HepG2 (cell line): ENCODE data around the gene AMPH. TPM values are rescaled to one million over a fixed set of nuclear protein-coding genes. Genes with fewer than 3 reads are reported as not detected.
"Not testable (repeated sequence)": the region's sequence is repeated elsewhere in the genome, so short reads cannot be mapped to it uniquely, and the experiment has no call there.

ENCODE experiments used
- ATAC-seq: fragments of 200-7000 bp; cut with Tn5 transposase; 3 replicates; pipeline ENCODE4 v1.9.1; 2020; ENCODE audit warnings: mild to moderate bottlenecking, moderate library complexity
- BruUV-seq: library from RNA; stranded (reverse); fragments of 400-500 nt; replicated peaks from 2 replicates; lab custom pipeline; 2021; lab: Mats Ljungman, UMichigan
- CTCF ChIA-PET: fragments of 300-600 bp; formaldehyde crosslinking; extraction: SDS; loops from one replicate; lab custom pipeline; 2021; ENCODE audit warnings: low total read pairs, inconsistent platforms, low intra/inter-chr PET ratio; lab: Yijun Ruan, JAX
- POLR2A ChIA-PET: fragments of 350-600 bp; sonication (Branson Sonifier 250); formaldehyde crosslinking; loops from one replicate; lab custom pipeline; 2020; ENCODE audit warnings: antibody characterized with exemption, inconsistent platforms; lab: Yijun Ruan, JAX
- DNase-seq: peaks from one replicate; pipeline ENCODE4 v3.0.0-alpha.2; 2015; ENCODE audit warnings: low spot score
- FAIRE-seq: peaks from 3 replicates; lab custom pipeline; 2011; peaks lifted over from hg19 to GRCh38; lab: Jason Lieb, UNC
- H2AFZ ChIP-seq: one replicate; pipeline ENCODE4 v1.6.1; 2011; ENCODE audit warnings: low read length, inconsistent platforms
- H3K27ac ChIP-seq: fragments of 300-600 bp; 3 replicates; pipeline ENCODE4 v1.8.0; 2011; ENCODE audit warnings: mixed run types, mild to moderate bottlenecking, mixed read lengths, low read length, inconsistent platforms; ENCODE audit not compliant: insufficient read depth; ENCODE audit errors: extremely low read length
- H3K27me3 ChIP-seq, 2 experiments: fragments of 200-600 bp in 1 of 2; 2 replicates in 1 of 2; 3 replicates in 1 of 2; pipeline versions ENCODE4 v1.6.0 to v1.8.0; 2011; ENCODE audit warnings: low read length in 2 of 2, mild to moderate bottlenecking in 2 of 2, moderate library complexity in 2 of 2, inconsistent platforms in 1 of 2; ENCODE audit not compliant: insufficient read depth in 2 of 2, control insufficient read depth in 1 of 2
- H3K36me3 ChIP-seq, 2 experiments: fragments of 200-600 bp in 1 of 2; replicated peaks in 1 of 2; 2 replicates in 1 of 2; 3 replicates in 1 of 2; pipeline versions ENCODE4 v1.5.1 to v1.8.0; 2011; ENCODE audit warnings: low read length in 2 of 2, inconsistent platforms in 1 of 2; ENCODE audit not compliant: insufficient read depth in 2 of 2, control insufficient read depth in 1 of 2
- H3K4me1 ChIP-seq: 2 replicates; pipeline ENCODE4 v1.5.1; 2012; ENCODE audit warnings: low read length, inconsistent platforms; ENCODE audit not compliant: insufficient read depth
- H3K4me2 ChIP-seq: 2 replicates; pipeline ENCODE4 v1.6.0; 2011; ENCODE audit warnings: low read depth, low read length, inconsistent platforms
- H3K4me3 ChIP-seq, 3 experiments: fragments of 200-600 bp in 1 of 3; sonication (generic), shearing (Covaris generic) in 1 of 3; replicated peaks in 1 of 3; 2 replicates each; pipeline ENCODE4 v1.5.1; 2011 to 2016; ENCODE audit warnings: low read length in 3 of 3, inconsistent platforms in 2 of 3, low read depth in 2 of 3, mild to moderate bottlenecking in 2 of 3, control low read depth in 1 of 3, mixed read lengths in 1 of 3; ENCODE audit not compliant: insufficient read depth in 1 of 3
- H3K79me2 ChIP-seq: one replicate; pipeline ENCODE4 v1.6.1; 2011; ENCODE audit warnings: low read length, inconsistent platforms; ENCODE audit not compliant: insufficient read depth
- H3K9ac ChIP-seq: 2 replicates; pipeline ENCODE4 v1.6.0; 2011; ENCODE audit warnings: mild to moderate bottlenecking, low read depth, low read length, inconsistent platforms; ENCODE audit not compliant: insufficient read depth
- H3K9me3 ChIP-seq: 2 replicates; pipeline ENCODE4 v1.5.1; 2012; ENCODE audit warnings: mild to moderate bottlenecking, low read length
- H4K20me1 ChIP-seq: 2 replicates; pipeline ENCODE4 v1.6.0; 2011; ENCODE audit warnings: inconsistent platforms, mild to moderate bottlenecking, low read length, moderate library complexity; ENCODE audit not compliant: insufficient read depth
- STAG1 ChIP-seq: sonication (generic); formaldehyde crosslinking; IDR thresholded peaks from 2 replicates; pipeline ENCODE4 v1.4.0; 2020; ENCODE audit warnings: missing genetic modification reagents
- XRCC5 ChIP-seq: fragments of 200-400 bp; formaldehyde crosslinking; optimal IDR thresholded peaks from 2 replicates; pipeline ENCODE3; 2017; ENCODE audit warnings: mild to moderate bottlenecking, low read length
- ZNF263 ChIP-seq: sonication (generic); formaldehyde crosslinking; IDR thresholded peaks from 2 replicates; pipeline ENCODE4 v1.4.0; 2020; ENCODE audit warnings: missing genetic modification reagents
- WGBS: methylation state at CpG from one replicate; pipeline ENCODE4 v1.1.6; 2017; ENCODE audit warnings: low lambda C conversion rate; 5-methylcytosine and 5-hydroxymethylcytosine counted together
- in situ Hi-C: cut with HindIII; loops from 2 replicates; pipeline ENCODE4 v1.10.0; 2017; ENCODE audit warnings: low pct_unique_long_range_greater_than_20kb; ENCODE audit not compliant: extremely low pct_ligation_motif_present
- intact Hi-C: fragments of 100-400 bp; cut with micrococcal nuclease; formaldehyde crosslinking; loops from one replicate; pipeline ENCODE4 v1.10.0; 2022; ENCODE audit not compliant: unreplicated experiment
- polyA plus RNA-seq, 8 experiments: library from polyadenylated mRNA; depleted of rRNA in 3 of 8; stranded (reverse) in 7 of 8; unstranded in 1 of 8; fragments of >200 nt; fragmentation: Illumina TruSeq in 4 of 8; extraction: Trizol in 4 of 8; gene quantifications; 2 replicates each; pipeline versions ENCODE4 v1.2.1 to v1.2.3, GENCODE V29; 2011 to 2016; ENCODE audit warnings: low read depth in 4 of 8, missing spikeins in 1 of 8, mixed read lengths in 1 of 8; ENCODE audit not compliant: insufficient read depth in 1 of 8
- total RNA-seq, 5 experiments: library from RNA; depleted of rRNA; stranded (reverse); fragments of >200 nt; fragmentation: Illumina TruSeq; extraction: Trizol; gene quantifications; 2 replicates each; pipeline ENCODE4 v1.2.3, GENCODE V29; 2016; ENCODE audit warnings: low read depth in 1 of 5
- TF ChIP-seq, protein P1 (sequence below): sonication (generic); formaldehyde crosslinking; IDR thresholded peaks from one replicate; pipeline ENCODE4 v1.5.1; 2020; ENCODE audit warnings: mild to moderate bottlenecking, missing genetic modification reagents; ENCODE audit errors: not compliant biosample characterization
- TF ChIP-seq, protein P2 (sequence below): sonication (generic); formaldehyde crosslinking; IDR thresholded peaks from 2 replicates; pipeline ENCODE4 v1.5.0; 2020; ENCODE audit warnings: mild to moderate bottlenecking, missing genetic modification reagents, moderate library complexity

The AMPH gene
- total and polyA plus RNA-seq, 2 of the 13 experiments (the other 11 are each of a cell fraction or from before 2014, with no cell fraction given) = not detected

DNA sequence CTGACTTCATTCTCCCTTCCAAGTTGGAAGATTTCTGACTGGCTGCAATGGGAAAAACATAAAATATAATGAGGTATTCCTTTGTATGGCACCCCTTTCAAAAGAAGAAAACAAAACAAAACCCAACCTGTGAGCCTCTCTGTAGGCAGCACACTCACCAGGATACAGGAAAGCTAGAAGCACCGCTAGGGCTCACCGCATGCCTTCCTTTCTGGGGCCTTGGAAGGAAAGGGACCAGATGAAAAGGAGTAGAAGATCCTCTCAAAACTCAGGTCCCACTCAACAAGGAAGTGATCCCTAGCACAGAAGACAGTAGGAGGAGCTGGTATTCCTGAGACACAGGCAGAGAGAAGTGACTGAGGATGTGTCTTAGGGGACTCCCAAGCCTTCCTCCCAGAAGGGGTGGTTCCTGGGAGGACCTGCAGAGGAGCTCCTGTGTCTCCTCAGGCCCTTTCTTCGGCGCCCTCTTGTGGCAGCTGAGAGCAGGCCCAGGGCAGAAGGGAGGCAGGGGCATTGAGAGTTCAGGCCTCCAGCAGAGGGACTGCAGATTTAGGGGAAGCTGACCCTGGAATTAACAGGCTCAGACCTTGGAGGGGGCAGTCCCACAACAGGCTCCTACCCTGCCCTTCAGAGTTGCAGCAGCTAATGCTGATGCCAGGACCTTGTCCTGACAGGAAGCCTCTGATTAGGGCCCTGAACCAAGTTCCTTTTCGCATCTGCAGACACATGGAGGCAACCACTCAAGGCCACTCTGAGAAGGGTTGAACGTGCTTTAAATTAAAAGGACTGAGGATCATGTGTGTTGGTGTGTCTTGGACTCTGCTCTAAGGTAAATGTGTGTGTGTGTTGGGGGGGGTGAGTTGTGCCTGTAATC lies 285.6 kb downstream of the AMPH start:
- in situ Hi-C loops = loop anchor here (25.0 kb wide), 1 partner anchor 433 kb away; the partner anchor contains the start of genes EPDR1 and SFRP4
- FAIRE-seq, H3K9me3 ChIP-seq, H3K27ac ChIP-seq, H3K4me1 ChIP-seq, BruUV-seq, H3K79me2 ChIP-seq, CTCF ChIA-PET, H3K9ac ChIP-seq, intact Hi-C loops, H3K27me3 ChIP-seq, POLR2A ChIA-PET, H3K4me3 ChIP-seq, H4K20me1 ChIP-seq, H3K36me3 ChIP-seq, H2AFZ ChIP-seq, H3K4me2 ChIP-seq: not testable (repeated sequence)
- WGBS = 67% methylated on average over 4 of the region's 6 CpGs
- DNase-seq (peak; percentile 27), ATAC-seq (peak; percentile 92)
- 0 out of 2 replicates have a peak, but pooled peaks have one; percentile 6 for TF ChIP-seq STAG1 (CRISPR knock-in tag)
- peak; percentile 25 for TF ChIP-seq XRCC5
- TF ChIP-seq ZNF263 (CRISPR knock-in tag) = peak; percentile 94
- TF ChIP-seq, protein P1, sequence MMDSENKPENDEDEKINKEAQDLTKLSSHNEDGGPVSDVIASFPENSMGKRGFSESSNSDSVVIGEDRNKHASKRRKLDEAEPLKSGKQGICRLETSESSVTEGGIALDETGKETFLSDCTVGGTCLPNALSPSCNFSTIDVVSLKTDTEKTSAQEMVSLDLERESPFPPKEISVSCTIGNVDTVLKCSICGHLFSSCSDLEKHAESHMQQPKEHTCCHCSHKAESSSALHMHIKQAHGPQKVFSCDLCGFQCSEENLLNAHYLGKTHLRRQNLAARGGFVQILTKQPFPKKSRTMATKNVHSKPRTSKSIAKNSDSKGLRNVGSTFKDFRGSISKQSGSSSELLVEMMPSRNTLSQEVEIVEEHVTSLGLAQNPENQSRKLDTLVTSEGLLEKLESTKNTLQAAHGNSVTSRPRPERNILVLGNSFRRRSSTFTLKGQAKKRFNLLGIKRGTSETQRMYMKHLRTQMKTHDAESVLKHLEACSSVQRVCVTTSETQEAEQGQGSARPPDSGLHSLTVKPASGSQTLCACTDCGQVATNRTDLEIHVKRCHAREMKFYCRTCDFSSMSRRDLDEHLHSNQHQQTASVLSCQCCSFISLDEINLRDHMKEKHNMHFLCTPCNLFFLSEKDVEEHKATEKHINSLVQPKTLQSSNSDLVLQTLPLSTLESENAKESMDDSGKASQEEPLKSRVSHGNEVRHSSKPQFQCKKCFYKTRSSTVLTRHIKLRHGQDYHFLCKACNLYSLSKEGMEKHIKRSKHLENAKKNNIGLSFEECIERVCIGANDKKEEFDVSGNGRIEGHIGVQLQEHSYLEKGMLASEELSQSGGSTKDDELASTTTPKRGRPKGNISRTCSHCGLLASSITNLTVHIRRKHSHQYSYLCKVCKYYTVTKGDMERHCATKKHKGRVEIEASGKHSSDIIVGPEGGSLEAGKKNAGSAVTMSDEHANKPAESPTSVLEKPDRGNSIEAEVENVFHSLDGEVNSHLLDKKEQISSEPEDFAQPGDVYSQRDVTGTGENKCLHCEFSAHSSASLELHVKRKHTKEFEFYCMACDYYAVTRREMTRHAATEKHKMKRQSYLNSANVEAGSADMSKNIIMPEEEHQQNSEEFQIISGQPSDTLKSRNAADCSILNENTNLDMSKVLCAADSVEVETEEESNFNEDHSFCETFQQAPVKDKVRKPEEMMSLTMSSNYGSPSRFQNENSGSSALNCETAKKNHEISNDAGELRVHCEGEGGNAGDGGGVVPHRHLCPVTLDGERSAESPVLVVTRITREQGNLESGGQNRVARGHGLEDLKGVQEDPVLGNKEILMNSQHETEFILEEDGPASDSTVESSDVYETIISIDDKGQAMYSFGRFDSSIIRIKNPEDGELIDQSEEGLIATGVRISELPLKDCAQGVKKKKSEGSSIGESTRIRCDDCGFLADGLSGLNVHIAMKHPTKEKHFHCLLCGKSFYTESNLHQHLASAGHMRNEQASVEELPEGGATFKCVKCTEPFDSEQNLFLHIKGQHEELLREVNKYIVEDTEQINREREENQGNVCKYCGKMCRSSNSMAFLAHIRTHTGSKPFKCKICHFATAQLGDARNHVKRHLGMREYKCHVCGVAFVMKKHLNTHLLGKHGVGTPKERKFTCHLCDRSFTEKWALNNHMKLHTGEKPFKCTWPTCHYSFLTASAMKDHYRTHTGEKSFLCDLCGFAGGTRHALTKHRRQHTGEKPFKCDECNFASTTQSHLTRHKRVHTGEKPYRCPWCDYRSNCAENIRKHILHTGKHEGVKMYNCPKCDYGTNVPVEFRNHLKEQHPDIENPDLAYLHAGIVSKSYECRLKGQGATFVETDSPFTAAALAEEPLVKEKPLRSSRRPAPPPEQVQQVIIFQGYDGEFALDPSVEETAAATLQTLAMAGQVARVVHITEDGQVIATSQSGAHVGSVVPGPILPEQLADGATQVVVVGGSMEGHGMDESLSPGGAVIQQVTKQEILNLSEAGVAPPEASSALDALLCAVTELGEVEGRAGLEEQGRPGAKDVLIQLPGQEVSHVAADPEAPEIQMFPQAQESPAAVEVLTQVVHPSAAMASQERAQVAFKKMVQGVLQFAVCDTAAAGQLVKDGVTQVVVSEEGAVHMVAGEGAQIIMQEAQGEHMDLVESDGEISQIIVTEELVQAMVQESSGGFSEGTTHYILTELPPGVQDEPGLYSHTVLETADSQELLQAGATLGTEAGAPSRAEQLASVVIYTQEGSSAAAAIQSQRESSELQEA (CRISPR knock-in tag) = peak; percentile 35
- TF ChIP-seq, protein P2, sequence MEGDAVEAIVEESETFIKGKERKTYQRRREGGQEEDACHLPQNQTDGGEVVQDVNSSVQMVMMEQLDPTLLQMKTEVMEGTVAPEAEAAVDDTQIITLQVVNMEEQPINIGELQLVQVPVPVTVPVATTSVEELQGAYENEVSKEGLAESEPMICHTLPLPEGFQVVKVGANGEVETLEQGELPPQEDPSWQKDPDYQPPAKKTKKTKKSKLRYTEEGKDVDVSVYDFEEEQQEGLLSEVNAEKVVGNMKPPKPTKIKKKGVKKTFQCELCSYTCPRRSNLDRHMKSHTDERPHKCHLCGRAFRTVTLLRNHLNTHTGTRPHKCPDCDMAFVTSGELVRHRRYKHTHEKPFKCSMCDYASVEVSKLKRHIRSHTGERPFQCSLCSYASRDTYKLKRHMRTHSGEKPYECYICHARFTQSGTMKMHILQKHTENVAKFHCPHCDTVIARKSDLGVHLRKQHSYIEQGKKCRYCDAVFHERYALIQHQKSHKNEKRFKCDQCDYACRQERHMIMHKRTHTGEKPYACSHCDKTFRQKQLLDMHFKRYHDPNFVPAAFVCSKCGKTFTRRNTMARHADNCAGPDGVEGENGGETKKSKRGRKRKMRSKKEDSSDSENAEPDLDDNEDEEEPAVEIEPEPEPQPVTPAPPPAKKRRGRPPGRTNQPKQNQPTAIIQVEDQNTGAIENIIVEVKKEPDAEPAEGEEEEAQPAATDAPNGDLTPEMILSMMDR (CRISPR knock-in tag) = peak; percentile 76

DNA sequence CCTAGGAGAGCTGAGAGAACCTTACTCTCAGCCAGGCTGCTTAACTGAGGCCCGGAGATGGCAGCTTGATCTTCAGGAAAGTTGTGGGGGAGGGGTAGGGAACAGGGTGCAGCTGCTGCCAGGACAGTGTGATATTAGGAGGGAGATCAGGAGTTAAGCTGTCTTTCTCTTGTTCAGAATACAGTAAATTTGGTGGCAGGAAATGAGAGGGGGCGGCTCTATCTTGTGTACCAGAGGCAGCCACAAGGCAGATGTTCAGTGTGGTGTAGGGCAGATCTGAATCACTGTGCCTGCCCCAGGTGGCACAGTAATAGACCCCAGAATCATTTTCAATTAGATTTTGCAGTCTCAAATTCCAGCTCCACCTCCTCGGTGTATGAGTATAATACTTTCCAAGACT lies 286.4 kb downstream of the AMPH start:
- intact Hi-C loops, H3K4me3 ChIP-seq, H3K79me2 ChIP-seq, H3K27me3 ChIP-seq, H3K9ac ChIP-seq, H3K36me3 ChIP-seq, POLR2A ChIA-PET, FAIRE-seq, BruUV-seq, CTCF ChIA-PET, ATAC-seq, H3K4me2 ChIP-seq, H4K20me1 ChIP-seq, DNase-seq, H3K4me1 ChIP-seq, H3K9me3 ChIP-seq, H2AFZ ChIP-seq, H3K27ac ChIP-seq: not testable (repeated sequence)
- in situ Hi-C loops = loop anchor here (25.0 kb wide), 1 partner anchor 432 kb away; the partner anchor contains the start of genes EPDR1 and SFRP4
- whole genome bisulfite sequencing = 0% methylated on average over 2 of the region's 3 CpGs
